NCI-H187 treated with DMSO at 0.1 percent for 48 hours (cell line): ENCODE data around the gene HDAC4.

ENCODE experiments used
- DNase-seq: peaks from one replicate; lab custom pipeline; 2025; lab: John Stamatoyannopoulos, UW

The HDAC4 gene

GRCh38 chr2:239234191-239235175, 166.3 kb downstream of the HDAC4 start:
- no peak for DNase-seq

- no peak for DNase-seq
These were observed 167.2 kb downstream of the HDAC4 start for GRCh38 chr2:239233576-239233975.

GRCh38 chr2:239232195-239232578, 168.6 kb downstream of the HDAC4 start:
- no peak for DNase-seq

GRCh38 chr2:239231231-239232194, 169.3 kb downstream of the HDAC4 start:
- DNase-seq: no peak

GRCh38 chr2:239230318-239231052, 170.3 kb downstream of the HDAC4 start:
- DNase-seq: no peak

GRCh38 chr2:239229545-239230279, 171.1 kb downstream of the HDAC4 start:
- DNase-seq: no peak

- no peak for DNase-seq
These were observed 173.0 kb downstream of the HDAC4 start for GRCh38 chr2:239227661-239228371.

GRCh38 chr2:239226677-239227581, 173.9 kb downstream of the HDAC4 start:
- no peak for DNase-seq

- DNase-seq: no peak
These were observed 174.8 kb downstream of the HDAC4 start for GRCh38 chr2:239225871-239226561.

GRCh38 chr2:239225371-239225851, 175.4 kb downstream of the HDAC4 start:
- no peak for DNase-seq

GRCh38 chr2:239224955-239225354, 175.9 kb downstream of the HDAC4 start:
- DNase-seq: no peak

- DNase-seq: peak; percentile 38
These were observed 176.6 kb downstream of the HDAC4 start for GRCh38 chr2:239224199-239224570.

GRCh38 chr2:239223310-239224198, 177.3 kb downstream of the HDAC4 start:
- no peak for DNase-seq

- DNase-seq: no peak
These were observed 178.0 kb downstream of the HDAC4 start for GRCh38 chr2:239222706-239223309.

GRCh38 chr2:239222312-239222660, 178.5 kb downstream of the HDAC4 start:
- no peak for DNase-seq

- no peak for DNase-seq
These were observed 179.8 kb downstream of the HDAC4 start for GRCh38 chr2:239220981-239221396.

GRCh38 chr2:239220341-239220740, 180.5 kb downstream of the HDAC4 start:
- DNase-seq: no peak
